B cell (primary cell): ENCODE measurements around the gene HOXA1. TPM values are rescaled to one million over a fixed set of nuclear protein-coding genes. Genes with fewer than 3 reads are reported as not detected.
A peak's percentile ranks its signal among the peaks of the same experiment; 100 is the strongest.

Experiments
- ATAC-seq: fragments of 200-7000 bp; cut with Tn5 transposase; one replicate; pipeline ENCODE4 v1.10.0; 2021; ENCODE audit warnings: low read depth, mild to moderate bottlenecking, moderate number of reproducible peaks, moderate library complexity
- CTCF ChIA-PET: fragments of 350-600 bp; sonication (Branson Sonifier 250); formaldehyde crosslinking; loops from one replicate; lab custom pipeline; 2021; ENCODE audit warnings: antibody characterized with exemption, inconsistent platforms; lab: Charles Lee
- POLR2A ChIA-PET: fragments of 350-600 bp; sonication (Branson Sonifier 250); formaldehyde crosslinking; loops from one replicate; lab custom pipeline; 2021; ENCODE audit warnings: antibody characterized with exemption; lab: Charles Lee
- DNase-seq: peaks from one replicate; pipeline ENCODE4 v3.0.0; 2013
- H2AFZ ChIP-seq: 2 replicates; pipeline ENCODE4 v1.6.1; 2012; ENCODE audit warnings: mild to moderate bottlenecking, low read depth, low read length; ENCODE audit not compliant: insufficient read depth, poor library complexity, severe bottlenecking
- H3K27ac ChIP-seq, 2 donors: 1 replicate in 1 of 2; 2 replicates in 1 of 2; pipeline ENCODE4 v1.5.1; 2012 to 2013; ENCODE audit warnings: low read length in 2 of 2, mild to moderate bottlenecking in 2 of 2, moderate library complexity in 1 of 2
- H3K27me3 ChIP-seq, 4 experiments: fragments of 200-600 bp in 1 of 4; sonication (generic) in 1 of 4; replicated peaks in 1 of 4; 1 replicate in 2 of 4; 2 replicates in 2 of 4; pipeline versions ENCODE4 v1.6.1 to v1.7.0; 2013 to 2016; ENCODE audit warnings: low read length in 3 of 4, mild to moderate bottlenecking in 2 of 4, mixed read lengths in 1 of 4, moderate library complexity in 1 of 4; ENCODE audit not compliant: insufficient read depth in 4 of 4, control insufficient read depth in 3 of 4; ENCODE audit errors: control extremely low read depth in 1 of 4
- H3K36me3 ChIP-seq, 2 experiments: replicated peaks in 1 of 2; 1 replicate in 1 of 2; 2 replicates in 1 of 2; pipeline versions ENCODE4 v1.6.1 to v1.7.1; 2013; ENCODE audit warnings: low read length in 1 of 2; ENCODE audit not compliant: insufficient read depth in 2 of 2, control insufficient read depth in 1 of 2; ENCODE audit errors: control extremely low read depth in 1 of 2, extremely low read depth in 1 of 2
- H3K4me1 ChIP-seq, 2 donors: fragments of 200-600 bp in 1 of 2; sonication (generic) in 1 of 2; 1 replicate in 1 of 2; 2 replicates in 1 of 2; pipeline versions ENCODE4 v1.5.1 to v1.6.1; 2013 to 2017; ENCODE audit warnings: low read length in 2 of 2; ENCODE audit not compliant: control insufficient read depth in 2 of 2, insufficient read depth in 2 of 2
- H3K4me2 ChIP-seq: replicated peaks from 2 replicates; pipeline ENCODE3; 2012; ENCODE audit warnings: mild to moderate bottlenecking, low read depth, low read length; ENCODE audit not compliant: poor library complexity, severe bottlenecking
- H3K4me3 ChIP-seq, 5 experiments: fragments of 200-600 bp in 1 of 5; sonication (generic) in 1 of 5; 1 replicate in 3 of 5; 2 replicates in 2 of 5; pipeline versions ENCODE4 v1.5.1 to v1.7.0; 2011 to 2016; ENCODE audit warnings: low read length in 4 of 5, mild to moderate bottlenecking in 4 of 5, low read depth in 2 of 5, control low read depth in 1 of 5, moderate library complexity in 1 of 5; ENCODE audit not compliant: insufficient read depth in 1 of 5; ENCODE audit errors: control extremely low read depth in 1 of 5, extremely low read depth in 1 of 5
- H3K79me2 ChIP-seq: fragments of 200-600 bp; sonication (generic); one replicate; pipeline ENCODE4 v1.6.0; 2016; ENCODE audit warnings: low read length; ENCODE audit not compliant: control insufficient read depth, insufficient read depth
- H3K9ac ChIP-seq: fragments of 200-600 bp; sonication (generic); 2 replicates; pipeline ENCODE4 v1.6.1; 2017; ENCODE audit warnings: mild to moderate bottlenecking, low read length, moderate library complexity
- H3K9me3 ChIP-seq, 3 donors: one replicate each; pipeline versions ENCODE4 v1.6.1 to v1.7.1; 2013; ENCODE audit warnings: low read length in 2 of 3; ENCODE audit not compliant: control insufficient read depth in 2 of 3, insufficient read depth in 1 of 3; ENCODE audit errors: control extremely low read depth in 1 of 3
- H4K20me1 ChIP-seq: 2 replicates; pipeline ENCODE4 v1.6.0; 2012; ENCODE audit warnings: mild to moderate bottlenecking, low read length; ENCODE audit not compliant: insufficient read depth, control insufficient read depth, poor library complexity, severe bottlenecking
- H3K27ac Mint-ChIP-seq: one replicate; pipeline ENCODE4 v1.8.0; 2021; ENCODE audit warnings: mixed read lengths
- H3K27me3 Mint-ChIP-seq: one replicate; pipeline ENCODE4 v1.8.0; 2021; ENCODE audit warnings: mixed read lengths
- H3K4me1 Mint-ChIP-seq: one replicate; pipeline ENCODE4 v1.8.0; 2021; ENCODE audit warnings: mixed read lengths
- H3K4me3 Mint-ChIP-seq: one replicate; pipeline ENCODE4 v1.8.0; 2021; ENCODE audit warnings: mixed read lengths
- H3K9me3 Mint-ChIP-seq: one replicate; pipeline ENCODE4 v1.8.0; 2022; ENCODE audit warnings: mixed read lengths; ENCODE audit not compliant: insufficient read depth
- CTCF ChIP-seq: fragments of 200-600 bp; IDR thresholded peaks from one replicate; pipeline ENCODE4 v1.8.0; 2022; ENCODE audit warnings: antibody characterized with exemption, mild to moderate bottlenecking
- EZH2 ChIP-seq: IDR thresholded peaks from 2 replicates; pipeline ENCODE4 v1.6.1; 2012; ENCODE audit warnings: borderline replicate concordance, low read depth, mild to moderate bottlenecking, moderate library complexity, low read length; ENCODE audit not compliant: insufficient read depth, poor library complexity, severe bottlenecking
- WGBS: methylation state at CpG from one replicate; pipeline ENCODE4 v1.1.5; 2013; ENCODE audit warnings: missing lambda C conversion rate; ENCODE audit not compliant: insufficient coverage; 5-methylcytosine and 5-hydroxymethylcytosine counted together
- intact Hi-C: fragments of 100-400 bp; cut with micrococcal nuclease; formaldehyde crosslinking; loops from one replicate; pipeline ENCODE4 v1.10.0; 2022
- polyA plus RNA-seq: library from polyadenylated mRNA; depleted of rRNA; stranded (reverse); fragments of >200 nt; gene quantifications from 2 replicates; pipeline ENCODE4 v1.2.3, GENCODE V29; 2012
- total RNA-seq, 2 donors: library from RNA; stranded (reverse); fragments of 120-200 nt in 1 of 2; gene quantifications; 1 replicate in 1 of 2; 2 replicates in 1 of 2; pipeline versions ENCODE4 v1.2.3 to v1.2.4, GENCODE V29; 2013 to 2022

The HOXA1 gene
- total and polyA plus RNA-seq, 2 donors (not counting 1 experiment from before 2014, with no cell fraction given): 0.13 to 0.37 TPM

- Histone ChIP-seq H2AFZ (no peak overlapping the region), H4K20me1 (peaks cover 12% of the 10 kb centered on the region), H3K4me1 (peaks cover 50% of the 10 kb centered on the region in 2 donors), H3K9ac (no peak overlapping the region), H3K4me2 (peak overlapping the region; percentile 97), H3K79me2 (no peaks in the 10 kb centered on the region), H3K9me3 (peaks cover 0 to 34% (median 0%) of the 10 kb centered on the region in 3 donors), H3K4me3 (no peak overlapping the region), H3K36me3 (no peaks in the 10 kb centered on the region), H3K27me3 (peaks cover 0 to 90% (median 57%) of the 10 kb centered on the region in 4 experiments), H3K27ac (no peak overlapping the region)
- Mint-ChIP-seq H3K27me3 (peaks cover 69% of the 10 kb centered on the region), H3K27ac (no peak overlapping the region), H3K4me3 (peak overlapping the region; percentile 88), H3K9me3 (no peaks in the 10 kb centered on the region), H3K4me1 (peaks cover 49% of the 10 kb centered on the region)
- no peak for ATAC-seq
- DNase-seq: peak; percentile 30
- CTCF ChIA-PET: interaction anchor here (0.7 to 1.5 kb wide), 5 partner anchors 50 to 1204 kb away, joined by 3 to 4 read pairs (median 3); no protein-coding TSS in a partner anchor
- TF ChIP-seq EZH2 (peak; percentile 63), CTCF (no peak)
- intact Hi-C loops: loop anchor here (5.0 kb wide), 2 partner anchors 417 to 1237 kb away; no protein-coding TSS in a partner anchor
- WGBS: 34% methylated on average over 26 of the region's 38 CpGs
- POLR2A ChIA-PET: no interaction called here
These were observed 3.0 kb upstream of the HOXA1 start for GRCh38 chr7:27098578-27099451.
